GM11168 (cell line): ENCODE data around the gene ICE2.

Experiments
- in situ Hi-C: fragments of 300-500 bp; cut with MboI; formaldehyde crosslinking; loops from one replicate; pipeline ENCODE4 v1.12.0; 2022; ENCODE audit warnings: low sequenced_read_pairs; ENCODE audit not compliant: unreplicated experiment

Gene ICE2

GRCh38 chr15:60458721-60459120, 20.2 kb downstream of the ICE2 start:
- in situ Hi-C loops: no loop called here

- in situ Hi-C loops: no loop called here
Measured at GRCh38 chr15:60457985-60458384, 21.0 kb downstream of the ICE2 start.

GRCh38 chr15:60454824-60455223, 24.1 kb downstream of the ICE2 start:
- in situ Hi-C loops: no loop called here

GRCh38 chr15:60448668-60449360, 30.1 kb downstream of the ICE2 start:
- in situ Hi-C loops: no loop called here

GRCh38 chr15:60444289-60444912, 34.5 kb downstream of the ICE2 start:
- in situ Hi-C loops: no loop called here

GRCh38 chr15:60442763-60443162, 36.2 kb downstream of the ICE2 start:
- in situ Hi-C loops: no loop called here

GRCh38 chr15:60442031-60442650, 36.8 kb downstream of the ICE2 start:
- in situ Hi-C loops: no loop called here

- in situ Hi-C loops: no loop called here
Measured at GRCh38 chr15:60441331-60441730, 37.6 kb downstream of the ICE2 start.

- in situ Hi-C loops: no loop called here
Measured at GRCh38 chr15:60438646-60439045, 40.3 kb downstream of the ICE2 start.

GRCh38 chr15:60428935-60429334, 50.0 kb downstream of the ICE2 start:
- in situ Hi-C loops: no loop called here

GRCh38 chr15:60426870-60427508, 52.0 kb downstream of the ICE2 start:
- in situ Hi-C loops: no loop called here

- in situ Hi-C loops: no loop called here
Measured at GRCh38 chr15:60425461-60425860, 53.5 kb downstream of the ICE2 start.

GRCh38 chr15:60424006-60424405, 54.9 kb downstream of the ICE2 start:
- in situ Hi-C loops: no loop called here

GRCh38 chr15:60423537-60423936, 55.4 kb downstream of the ICE2 start:
- in situ Hi-C loops: no loop called here

- in situ Hi-C loops: no loop called here
Measured at GRCh38 chr15:60421544-60421943, 57.4 kb downstream of the ICE2 start.

- in situ Hi-C loops: no loop called here
Measured at GRCh38 chr15:60420203-60420716, 58.7 kb downstream of the ICE2 start.

- in situ Hi-C loops: no loop called here
Measured at GRCh38 chr15:60419753-60420152, 59.2 kb downstream of the ICE2 start.

- in situ Hi-C loops: no loop called here
Measured at GRCh38 chr15:60418096-60418495, 60.8 kb downstream of the ICE2 start.

- in situ Hi-C loops: no loop called here
Measured at GRCh38 chr15:60417112-60417511, 61.8 kb downstream of the ICE2 start.

GRCh38 chr15:60416484-60416883, 62.5 kb downstream of the ICE2 start:
- in situ Hi-C loops: no loop called here
